Measurements from ENCODE around the gene ZMAT3. TPM values are rescaled to one million over a fixed set of nuclear protein-coding genes. Genes with fewer than 3 reads are reported as not detected.

The ZMAT3 gene
- total RNA-seq, 1 donor from 2014 or later, result 48.0 TPM

GRCh38 chr3:179105881-179106280 is 34.3 kb upstream of the ZMAT3 start:
- H3K9me3 Mint-ChIP-seq, result peaks cover 9% of the 10 kb centered on the region
- TF ChIP-seq CTCF (IDR thresholded peaks at IDR 0.05; ENCODE audit: unreplicated experiment), result no peak
- no peaks in the 10 kb centered on the region for H3K4me1 Mint-ChIP-seq
- H3K4me3 Mint-ChIP-seq, result no peak overlapping the region
- H3K27me3 Mint-ChIP-seq (ENCODE audit: low read depth), result no peaks in the 10 kb centered on the region
- DNase-seq (ENCODE audit: low spot score in 2 of 2, unreplicated experiment in 2 of 2), result no peak
- H3K27ac Mint-ChIP-seq, result no peak overlapping the region
- no peaks in the 10 kb centered on the region for H3K36me3 Mint-ChIP-seq

- Mint-ChIP-seq H3K4me1 (peaks cover 3% of the 10 kb centered on the region), H3K36me3 (no peaks in the 10 kb centered on the region), H3K27ac (no peak overlapping the region), H3K9me3 (no peaks in the 10 kb centered on the region), H3K4me3 (no peak overlapping the region), H3K27me3 (ENCODE audit: low read depth) (no peaks in the 10 kb centered on the region)
- TF ChIP-seq CTCF (IDR thresholded peaks at IDR 0.05; ENCODE audit: unreplicated experiment), result no peak
- no peak for DNase-seq (ENCODE audit: low spot score in 2 of 2, unreplicated experiment in 2 of 2)
Observed at GRCh38 chr3:179100652-179101051, 29.0 kb upstream of the ZMAT3 start.

- TF ChIP-seq CTCF (IDR thresholded peaks at IDR 0.05; ENCODE audit: unreplicated experiment), result no peak
- no peaks in the 10 kb centered on the region for H3K36me3 Mint-ChIP-seq
- H3K27ac Mint-ChIP-seq, result peak overlapping the region; percentile 40
- no peaks in the 10 kb centered on the region for H3K9me3 Mint-ChIP-seq
- peak overlapping the region; percentile 14 for H3K4me3 Mint-ChIP-seq
- H3K27me3 Mint-ChIP-seq (ENCODE audit: low read depth), result peaks cover 1% of the 10 kb centered on the region
- H3K4me1 Mint-ChIP-seq, result peaks cover 3% of the 10 kb centered on the region
- no peak for DNase-seq (ENCODE audit: low spot score in 2 of 2, unreplicated experiment in 2 of 2)
Observed at GRCh38 chr3:179098388-179099077, 26.9 kb upstream of the ZMAT3 start.

GRCh38 chr3:179093807-179094206 is 22.2 kb upstream of the ZMAT3 start:
- no peaks in the 10 kb centered on the region for H3K36me3 Mint-ChIP-seq
- no peak for DNase-seq (ENCODE audit: low spot score in 2 of 2, unreplicated experiment in 2 of 2)
- H3K27me3 Mint-ChIP-seq (ENCODE audit: low read depth), result peaks cover 7% of the 10 kb centered on the region
- no peaks in the 10 kb centered on the region for H3K9me3 Mint-ChIP-seq
- no peak overlapping the region for H3K27ac Mint-ChIP-seq
- H3K4me1 Mint-ChIP-seq, result peaks cover 3% of the 10 kb centered on the region
- TF ChIP-seq CTCF (IDR thresholded peaks at IDR 0.05; ENCODE audit: unreplicated experiment), result no peak
- H3K4me3 Mint-ChIP-seq, result no peak overlapping the region

GRCh38 chr3:179091113-179091512 is 19.5 kb upstream of the ZMAT3 start:
- peaks cover 6% of the 10 kb centered on the region for H3K9me3 Mint-ChIP-seq
- no peaks in the 10 kb centered on the region for H3K4me1 Mint-ChIP-seq
- TF ChIP-seq CTCF (IDR thresholded peaks at IDR 0.05; ENCODE audit: unreplicated experiment), result no peak
- no peaks in the 10 kb centered on the region for H3K36me3 Mint-ChIP-seq
- DNase-seq (ENCODE audit: low spot score in 2 of 2, unreplicated experiment in 2 of 2), result no peak
- H3K4me3 Mint-ChIP-seq, result no peak overlapping the region
- H3K27me3 Mint-ChIP-seq (ENCODE audit: low read depth), result peaks cover 7% of the 10 kb centered on the region
- H3K27ac Mint-ChIP-seq, result no peak overlapping the region

All from mesothelial cell of epicardium (in vitro differentiated cells).